K562 (cell line): ENCODE results near the gene SUMO3. TPM values are rescaled to one million over a fixed set of nuclear protein-coding genes. Genes with fewer than 3 reads are reported as not detected.

Experiments used
- ATAC-seq: fragments of 200-7000 bp; cut with Tn5 transposase; 3 replicates; pipeline ENCODE4 v1.9.1; 2020; ENCODE audit warnings: moderate library complexity
- BruUV-seq: library from RNA; stranded (reverse); fragments of 400-500 nt; replicated peaks from 2 replicates; lab custom pipeline; 2021; lab: Mats Ljungman, UMichigan
- CTCF ChIA-PET: fragments of 300-600 bp; formaldehyde crosslinking; extraction: SDS; loops from one replicate; lab custom pipeline; 2021; ENCODE audit warnings: low intra/inter-chr PET ratio; lab: Yijun Ruan, JAX
- POLR2A ChIA-PET: fragments of 300-600, 350-650 bp; sonication (Branson Sonifier 250); formaldehyde crosslinking; extraction: SDS; loops from one replicate; lab custom pipeline; 2021; ENCODE audit warnings: antibody characterized with exemption, inconsistent platforms; lab: Yijun Ruan, JAX
- DNase-seq, 4 experiments: peaks; one replicate each; pipeline versions ENCODE4 v3.0.0 to v3.0.0-alpha.2; 2011 to 2018; ENCODE audit warnings: low spot score in 3 of 4, mixed read lengths in 3 of 4; ENCODE audit errors: extremely low read depth in 1 of 4
- FAIRE-seq: peaks from 2 replicates; lab custom pipeline; 2011; peaks lifted over from hg19 to GRCh38; lab: Jason Lieb, UNC
- H2AFZ ChIP-seq: 2 replicates; pipeline ENCODE4 v1.6.0; 2011; ENCODE audit warnings: low read depth, low read length, control low read depth, inconsistent platforms
- H3K27ac ChIP-seq: fragments of 200-600 bp; 3 replicates; pipeline ENCODE4 v1.8.0; 2011; ENCODE audit warnings: low read depth, mild to moderate bottlenecking, control low read depth, inconsistent platforms, low read length, moderate library complexity, mixed read lengths; ENCODE audit errors: extremely low read depth
- H3K27me3 ChIP-seq, 2 experiments: fragments of 300-600 bp in 1 of 2; 2 replicates in 1 of 2; 3 replicates in 1 of 2; pipeline versions ENCODE4 v1.6.0 to v1.8.0; 2011; ENCODE audit warnings: inconsistent platforms in 2 of 2, low read length in 2 of 2, mild to moderate bottlenecking in 1 of 2, mixed read lengths in 1 of 2, moderate library complexity in 1 of 2; ENCODE audit not compliant: control insufficient read depth in 2 of 2, insufficient read depth in 2 of 2
- H3K36me3 ChIP-seq: fragments of 300-600 bp; 3 replicates; pipeline ENCODE4 v1.8.0; 2011; ENCODE audit warnings: mild to moderate bottlenecking, low read length, inconsistent platforms; ENCODE audit not compliant: control insufficient read depth, insufficient read depth
- H3K4me1 ChIP-seq, 2 experiments: fragments of 200-600 bp in 1 of 2; replicated peaks in 1 of 2; 2 replicates in 1 of 2; 3 replicates in 1 of 2; pipeline versions ENCODE4 v1.5.1 to v1.8.0; 2011; ENCODE audit warnings: inconsistent platforms in 2 of 2, low read length in 2 of 2, mild to moderate bottlenecking in 1 of 2, mixed read lengths in 1 of 2, moderate library complexity in 1 of 2; ENCODE audit not compliant: control insufficient read depth in 2 of 2, insufficient read depth in 2 of 2
- H3K4me2 ChIP-seq: 2 replicates; pipeline ENCODE4 v1.6.1; 2011; ENCODE audit warnings: low read length, control low read depth, inconsistent platforms, mixed read lengths; ENCODE audit not compliant: insufficient read depth
- H3K4me3 ChIP-seq: fragments of 200-600 bp; sonication (generic), shearing (Covaris generic); 2 replicates; pipeline ENCODE4 v1.5.1; 2016; ENCODE audit warnings: control low read depth, inconsistent platforms
- H3K79me2 ChIP-seq: fragments of 200-600 bp; 3 replicates; pipeline ENCODE4 v1.8.0; 2011; ENCODE audit warnings: low read length, inconsistent platforms; ENCODE audit not compliant: control insufficient read depth, insufficient read depth
- H3K9ac ChIP-seq, 2 experiments: 2 replicates each; pipeline versions ENCODE4 v1.6.0 to v1.6.1; 2011; ENCODE audit warnings: low read depth in 2 of 2, low read length in 2 of 2, control low read depth in 1 of 2, inconsistent platforms in 1 of 2, mild to moderate bottlenecking in 1 of 2, mixed read lengths in 1 of 2; ENCODE audit not compliant: insufficient read depth in 1 of 2
- H3K9me1 ChIP-seq: one replicate; pipeline ENCODE4 v1.6.0; 2011; ENCODE audit warnings: inconsistent platforms, mild to moderate bottlenecking, low read length, moderate library complexity; ENCODE audit not compliant: control insufficient read depth, insufficient read depth
- H3K9me3 ChIP-seq: replicated peaks from 2 replicates; pipeline ENCODE4 v1.5.1; 2011; ENCODE audit warnings: low read depth, low read length, inconsistent platforms; ENCODE audit not compliant: control insufficient read depth, insufficient read depth
- H4K20me1 ChIP-seq: replicated peaks from 2 replicates; pipeline ENCODE4 v1.6.1; 2011; ENCODE audit warnings: low read length, inconsistent platforms, mixed read lengths; ENCODE audit not compliant: control insufficient read depth, insufficient read depth
- CBX3 ChIP-seq, 2 experiments: IDR thresholded peaks; 1 replicate in 1 of 2; 2 replicates in 1 of 2; pipeline ENCODE4 v1.6.1; 2012; ENCODE audit warnings: inconsistent platforms in 2 of 2, low read length in 2 of 2, borderline replicate concordance in 1 of 2, control low read depth in 1 of 2
- HIVEP1 ChIP-seq: fragments of 250-450 bp; sonication (Bioruptor Pico); IDR thresholded peaks from 2 replicates; pipeline ENCODE4 v1.4.0; 2020; ENCODE audit warnings: mild to moderate bottlenecking
- JUN ChIP-seq, 2 experiments: sonication (generic) in 1 of 2; formaldehyde crosslinking in 1 of 2; IDR thresholded peaks; 2 replicates each; pipeline versions ENCODE4 v1.6.1 to v1.8.0; 2012 to 2022; ENCODE audit warnings: borderline replicate concordance in 2 of 2, mild to moderate bottlenecking in 2 of 2, improper control_type of control experiment in 1 of 2, low read depth in 1 of 2, low read length in 1 of 2, missing genetic modification reagents in 1 of 2
- L3MBTL2 ChIP-seq: fragments of 450-650 bp; IDR thresholded peaks from 2 replicates; pipeline ENCODE4 v1.6.1; 2016; ENCODE audit warnings: mild to moderate bottlenecking, moderate library complexity
- MEF2D ChIP-seq: conservative IDR thresholded peaks from 2 replicates; pipeline ENCODE4 v1.6.1; 2016; ENCODE audit warnings: low read depth, missing genetic modification characterization, missing compliant biosample characterization
- PHF20 ChIP-seq: fragments of 450-650 bp; IDR thresholded peaks from 2 replicates; pipeline ENCODE4 v1.6.1; 2018; ENCODE audit not compliant: partially characterized antibody
- TAF1 ChIP-seq: IDR thresholded peaks from 2 replicates; pipeline ENCODE4 v1.6.1; 2011; ENCODE audit warnings: mild to moderate bottlenecking, low read length, moderate library complexity; ENCODE audit not compliant: insufficient read depth, control insufficient read depth, severe bottlenecking; ENCODE audit errors: extremely low read depth
- ZFPM2 ChIP-seq: fragments of 250-450 bp; sonication (Bioruptor Pico); IDR thresholded peaks from 2 replicates; pipeline ENCODE4 v1.5.1; 2022; ENCODE audit warnings: mild to moderate bottlenecking
- ZNF79 ChIP-seq: fragments of 250-450 bp; sonication (Bioruptor Pico); IDR thresholded peaks from 2 replicates; pipeline ENCODE4 v1.4.0; 2020; ENCODE audit warnings: low read depth, mild to moderate bottlenecking, moderate library complexity
- WGBS: fragments of 100-300 bp; shearing (Covaris generic); methylation state at CpG from one replicate; pipeline ENCODE4 v1.1.6; 2016; ENCODE audit warnings: low coverage, mixed read lengths; ENCODE audit not compliant: insufficient coverage; ENCODE audit errors: missing lambda C conversion rate; 5-methylcytosine and 5-hydroxymethylcytosine counted together
- in situ Hi-C: fragments of 300-500 bp; cut with MboI; formaldehyde crosslinking; loops from 4 replicates; pipeline ENCODE4 v1.15.0; 2018; ENCODE audit warnings: inconsistent platforms, mixed read lengths
- intact Hi-C: fragments of 100-400 bp; cut with micrococcal nuclease; formaldehyde crosslinking; loops from 2 replicates; pipeline ENCODE4 v1.14.2; 2022
- polyA plus RNA-seq, 8 experiments: library from polyadenylated mRNA; depleted of rRNA in 4 of 8; stranded (reverse) in 5 of 8; unstranded in 3 of 8; fragments of >200 nt; fragmentation: Nextera tagmentation in 2 of 8; fragmentation: Illumina TruSeq in 1 of 8; extraction: Ambion mirVana in 2 of 8; extraction: Trizol in 1 of 8; gene quantifications; 2 replicates each; pipeline versions ENCODE4 v1.2.1 to v1.2.3, GENCODE V29; 2011 to 2014; ENCODE audit warnings: inconsistent platforms in 1 of 8, missing spikeins in 1 of 8
- total RNA-seq, 7 experiments: library from RNA; depleted of rRNA in 6 of 7; stranded (reverse); fragments of >200 nt in 6 of 7; fragmentation: Illumina TruSeq in 2 of 7; extraction: Trizol in 2 of 7; gene quantifications; 2 replicates each; pipeline versions ENCODE4 v1.2.1 to v1.2.3, GENCODE V29; 2011 to 2021; ENCODE audit warnings: low replicate concordance in 1 of 7

Gene SUMO3
- total and polyA plus RNA-seq, 9 of the 15 experiments (the other 6 are each of a cell fraction or from before 2014, with no cell fraction given): 13.9 to 143 (median 113) TPM

DNA sequence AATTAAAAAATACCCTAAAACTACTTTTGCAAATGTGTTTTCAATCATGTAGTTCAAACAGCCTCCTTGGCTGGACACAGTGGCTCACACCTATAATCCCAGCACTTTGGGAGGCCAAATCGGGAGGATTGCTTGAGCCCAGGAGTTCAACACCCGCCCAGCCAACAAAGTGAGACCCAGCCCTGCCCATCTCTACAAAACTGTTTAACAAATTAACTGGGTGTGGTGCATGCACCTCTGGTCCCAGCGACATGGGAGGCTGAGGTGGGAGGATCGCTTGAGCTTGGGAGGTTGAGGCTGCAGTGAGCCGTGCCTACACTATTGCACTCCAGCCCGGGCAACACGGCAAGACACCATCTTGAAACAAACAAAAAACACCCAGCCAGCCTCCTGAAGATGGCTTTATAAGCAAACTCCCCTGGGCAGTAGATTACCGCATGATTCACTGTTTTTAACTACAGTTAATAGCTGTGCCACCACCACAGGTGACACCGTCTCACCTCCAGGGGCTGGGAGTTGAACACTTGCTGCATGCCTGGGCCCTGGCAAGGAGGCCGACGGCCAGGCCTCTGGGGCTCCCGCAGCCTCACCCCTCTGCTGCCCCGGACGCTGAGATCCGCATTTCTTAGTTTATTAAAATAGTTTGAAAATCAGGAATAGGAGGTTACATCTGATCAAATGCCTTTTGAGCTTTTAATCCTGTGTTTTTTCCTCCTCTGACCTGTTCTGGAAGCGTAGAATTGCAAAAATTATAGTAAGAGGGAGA lies 39.4 kb upstream of the SUMO3 start:
- Histone ChIP-seq H3K9ac (no peak overlapping the region), H3K36me3 (peaks cover 81% of the 10 kb centered on the region), H2AFZ (no peak overlapping the region), H3K4me3 (no peak overlapping the region), H3K9me1 (peaks cover 6% of the 10 kb centered on the region), H3K4me2 (no peak overlapping the region), H3K79me2 (peaks cover 35% of the 10 kb centered on the region), H3K4me1 (peaks cover 35 to 55% of the 10 kb centered on the region in 2 experiments), H3K27ac (no peak overlapping the region), H3K27me3 (no peaks in the 10 kb centered on the region), H3K9me3 (no peaks in the 10 kb centered on the region), H4K20me1 (peaks cover 6% of the 10 kb centered on the region)
- no TSS peak for BruUV-seq
- 94% methylated on average over 16 of the region's 16 CpGs for WGBS
- no peak for DNase-seq
- TF ChIP-seq L3MBTL2 (no peak), ZNF79 (CRISPR knock-in tag) (no peak), MEF2D (tag) (no peak), PHF20 (no peak), HIVEP1 (CRISPR knock-in tag) (no peak), CBX3 (IDR thresholded peaks at IDR 0.05; ENCODE audit: borderline replicate concordance in 1 of 2, low read length in 2 of 2) (no peak), TAF1 (no peak), JUN (IDR thresholded peaks at IDR 0.05; ENCODE audit: borderline replicate concordance, low read depth, low read length) (no peak), JUN (CRISPR knock-in tag; IDR thresholded peaks at IDR 0.05; ENCODE audit: borderline replicate concordance) (no peak), ZFPM2 (CRISPR knock-in tag) (no peak)
- CTCF ChIA-PET: no interaction called here
- POLR2A ChIA-PET: interaction anchor here (0.6 to 1.4 kb wide), 4 partner anchors 9 to 179 kb away, joined by 3 to 5 read pairs (median 4); no protein-coding TSS in a partner anchor
- intact Hi-C loops: no loop called here
- FAIRE-seq: no peak
- in situ Hi-C loops: no loop called here
- ATAC-seq: no peak
